Right lobe of liver (tissue), 4 donors: ENCODE data around the gene AKAP7.

ENCODE experiments used
- CTCF ChIP-seq, 4 donors: fragments of 200-600 bp in 3 of 4; fragments of 450-650 bp in 1 of 4; IDR thresholded peaks; one replicate each; pipeline versions ENCODE4 v1.5.1 to v1.8.0; 2016 to 2022; ENCODE audit warnings: antibody characterized with exemption in 4 of 4, mild to moderate bottlenecking in 2 of 4
- POLR2A ChIP-seq: fragments of 450-650 bp; IDR thresholded peaks from one replicate; pipeline ENCODE4 v1.6.1; 2017; ENCODE audit warnings: antibody characterized with exemption, mild to moderate bottlenecking
- donor health status: DM: no; HTN: no; CAD: no.
- donor health status: DM: no; HTN: no; CAD: no.
- donor health status: DM: no; HTN: yes; CAD: no.

GRCh38 chr6:131169613-131170012 is 34.3 kb downstream of the AKAP7 start:
- no peak for TF ChIP-seq CTCF (IDR thresholded peaks at IDR 0.05)
- TF ChIP-seq POLR2A = no peak
